ENCODE results near the gene CDK3. TPM values are rescaled to one million over a fixed set of nuclear protein-coding genes. Genes with fewer than 3 reads are reported as not detected.

Gene CDK3
- total and polyA plus RNA-seq, 2 donors (not counting 3 experiments of a cell fraction or from before 2014, with no cell fraction given), result 8.5 to 8.7 TPM

- Histone ChIP-seq H3K9me3 (replicated peaks; ENCODE audit: control insufficient read depth, insufficient read depth, low read length) (no peaks in the 10 kb centered on the region), H3K27ac (ENCODE audit: insufficient read depth, low read depth, low read length) (no peak overlapping the region), H3K9me1 (replicated peaks; ENCODE audit: control insufficient read depth, extremely low read depth, insufficient read depth, low read length) (no peaks in the 10 kb centered on the region), H4K20me1 (replicated peaks; ENCODE audit: control insufficient read depth, extremely low read depth, insufficient read depth, low read length) (no peaks in the 10 kb centered on the region), H3K36me3 (ENCODE audit: control insufficient read depth in 2 of 2, extremely low read depth in 1 of 2, insufficient read depth in 2 of 2, low read length in 2 of 2) (no peaks in the 10 kb centered on the region), H3K9ac (replicated peaks; ENCODE audit: extremely low read depth, insufficient read depth, low read length) (no peak overlapping the region), H2AFZ (ENCODE audit: low read depth, low read length) (no peak overlapping the region), H3K79me2 (ENCODE audit: control insufficient read depth, insufficient read depth, low read length) (no peaks in the 10 kb centered on the region), H3K4me3 (replicated peaks in 1 of 3; ENCODE audit: insufficient read depth in 1 of 3, low read depth in 1 of 3, low read length in 3 of 3) (no peak overlapping the region), H3K27me3 (ENCODE audit: control insufficient read depth in 2 of 2, insufficient read depth in 2 of 2, low read length in 2 of 2) (no peaks in the 10 kb centered on the region), H3K4me1 (ENCODE audit: control insufficient read depth, extremely low read depth, insufficient read depth, low read length) (peaks cover 7% of the 10 kb centered on the region), H3K4me2 (ENCODE audit: insufficient read depth, low read length) (no peak overlapping the region)
- ChIA-PET CTCF (interaction anchor here (0.9 to 1.1 kb wide), 3 partner anchors 9 to 16 kb away, joined by 3 to 9 read pairs (median 3); no protein-coding TSS in a partner anchor), POLR2A (no interaction called here)
- FAIRE-seq, result no peak
- dilution Hi-C loops (cut with MboI; ENCODE audit: extremely low pct_ligation_motif_present, low sequenced_read_pairs), result no loop called here
- DNase-seq (ENCODE audit: low read depth, low spot score), result no peak
- intact Hi-C loops (cut with micrococcal nuclease), result loop anchor here (5.0 kb wide), 1 partner anchor 47 kb away; the partner anchor contains the start of genes GALR2 and SRP68
- TF ChIP-seq, protein P1, sequence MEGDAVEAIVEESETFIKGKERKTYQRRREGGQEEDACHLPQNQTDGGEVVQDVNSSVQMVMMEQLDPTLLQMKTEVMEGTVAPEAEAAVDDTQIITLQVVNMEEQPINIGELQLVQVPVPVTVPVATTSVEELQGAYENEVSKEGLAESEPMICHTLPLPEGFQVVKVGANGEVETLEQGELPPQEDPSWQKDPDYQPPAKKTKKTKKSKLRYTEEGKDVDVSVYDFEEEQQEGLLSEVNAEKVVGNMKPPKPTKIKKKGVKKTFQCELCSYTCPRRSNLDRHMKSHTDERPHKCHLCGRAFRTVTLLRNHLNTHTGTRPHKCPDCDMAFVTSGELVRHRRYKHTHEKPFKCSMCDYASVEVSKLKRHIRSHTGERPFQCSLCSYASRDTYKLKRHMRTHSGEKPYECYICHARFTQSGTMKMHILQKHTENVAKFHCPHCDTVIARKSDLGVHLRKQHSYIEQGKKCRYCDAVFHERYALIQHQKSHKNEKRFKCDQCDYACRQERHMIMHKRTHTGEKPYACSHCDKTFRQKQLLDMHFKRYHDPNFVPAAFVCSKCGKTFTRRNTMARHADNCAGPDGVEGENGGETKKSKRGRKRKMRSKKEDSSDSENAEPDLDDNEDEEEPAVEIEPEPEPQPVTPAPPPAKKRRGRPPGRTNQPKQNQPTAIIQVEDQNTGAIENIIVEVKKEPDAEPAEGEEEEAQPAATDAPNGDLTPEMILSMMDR (IDR thresholded peaks at IDR 0.05; ENCODE audit: extremely low read depth in 1 of 2, insufficient read depth in 1 of 2, low read depth in 1 of 2, low read length in 2 of 2), result no peak
- TF ChIP-seq JUN (IDR thresholded peaks at IDR 0.05; ENCODE audit: borderline replicate concordance, insufficient read depth, insufficient read length, low read depth) (no peak), MYC (IDR thresholded peaks at IDR 0.05; ENCODE audit: low read depth, low read length) (no peak), POLR2AphosphoS5 (IDR thresholded peaks at IDR 0.05; ENCODE audit: insufficient read depth, low read depth, low read length) (no peak), FOS (IDR thresholded peaks at IDR 0.05; ENCODE audit: borderline replicate concordance, insufficient read depth, low read length) (no peak), EZH2 (IDR thresholded peaks at IDR 0.05; ENCODE audit: borderline replicate concordance, low read depth, low read length, severe bottlenecking) (no peak), POLR2A (IDR thresholded peaks at IDR 0.05; ENCODE audit: low read depth, low read length) (no peak), GATA2 (IDR thresholded peaks at IDR 0.05; ENCODE audit: insufficient read depth, insufficient read length, low read depth, low read length) (no peak)
- TF ChIP-seq, protein P2, sequence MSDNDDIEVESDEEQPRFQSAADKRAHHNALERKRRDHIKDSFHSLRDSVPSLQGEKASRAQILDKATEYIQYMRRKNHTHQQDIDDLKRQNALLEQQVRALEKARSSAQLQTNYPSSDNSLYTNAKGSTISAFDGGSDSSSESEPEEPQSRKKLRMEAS (IDR thresholded peaks at IDR 0.05; ENCODE audit: insufficient read depth, insufficient read length), result no peak
- BruUV-seq (replicated peaks), result no TSS peak
These were observed 24.6 kb downstream of the CDK3 start for GRCh38 chr17:76025294-76025693.
